Right lobe of liver (tissue), 4 donors: ENCODE measurements around the gene ANKRD44.

Experiments
- CTCF ChIP-seq, 4 donors: fragments of 200-600 bp in 3 of 4; fragments of 450-650 bp in 1 of 4; IDR thresholded peaks; one replicate each; pipeline versions ENCODE4 v1.5.1 to v1.8.0; 2016 to 2022; ENCODE audit warnings: antibody characterized with exemption in 4 of 4, mild to moderate bottlenecking in 2 of 4
- POLR2A ChIP-seq: fragments of 450-650 bp; IDR thresholded peaks from one replicate; pipeline ENCODE4 v1.6.1; 2017; ENCODE audit warnings: antibody characterized with exemption, mild to moderate bottlenecking
- donor health status: DM: no; HTN: no; CAD: no.
- donor health status: DM: no; HTN: no; CAD: no.
- donor health status: DM: no; HTN: yes; CAD: no.

DNA sequence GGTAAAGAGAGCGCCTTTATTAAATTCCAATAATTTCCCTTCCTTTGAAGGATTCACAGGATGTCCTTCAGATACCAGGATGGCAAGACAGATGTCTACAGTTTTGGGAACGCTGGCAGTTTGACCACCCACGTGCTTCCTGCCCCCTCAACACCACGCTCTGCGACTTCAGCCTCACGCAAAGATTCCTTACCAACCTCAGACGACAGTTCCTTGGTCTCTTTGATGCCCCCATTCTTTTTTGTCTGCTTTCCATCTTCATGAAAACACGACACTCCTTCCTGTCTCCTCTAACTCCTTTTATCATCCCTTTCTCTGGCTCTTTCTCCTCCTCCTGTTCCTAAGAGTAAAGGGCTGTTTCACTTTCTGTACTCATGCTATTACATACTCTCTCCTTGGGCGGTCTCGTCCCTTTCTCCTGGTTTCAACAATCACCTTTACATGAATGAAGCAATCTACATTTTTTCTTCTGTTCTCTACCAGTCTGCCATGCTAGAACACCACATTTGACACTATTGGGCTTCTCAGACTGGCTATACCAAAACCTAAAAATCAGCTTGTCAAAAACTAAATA, 194.2 kb downstream of the ANKRD44 start:
- no peak for TF ChIP-seq CTCF (IDR thresholded peaks at IDR 0.05)
- no peak for TF ChIP-seq POLR2A
